Epithelial cell of esophagus (primary cell): ENCODE data around the gene GLTP.

Experiments
- DNase-seq: peaks from one replicate; pipeline ENCODE4 v3.0.0; 2010; ENCODE audit warnings: low read depth
- H3K4me3 ChIP-seq: 2 replicates; pipeline ENCODE4 v1.5.1; 2011; ENCODE audit warnings: mild to moderate bottlenecking, low read length, control low read depth
- TF ChIP-seq, protein P1 (sequence below): IDR thresholded peaks from 2 replicates; pipeline ENCODE4 v1.5.1; 2011; ENCODE audit warnings: low read depth, mild to moderate bottlenecking, low read length, control low read depth, inconsistent platforms; ENCODE audit not compliant: insufficient read depth; ENCODE audit errors: missing control alignments

GLTP gene

GRCh38 chr12:109808876-109809646 is 71.3 kb downstream of the GLTP start:
- no peak for DNase-seq
- TF ChIP-seq, protein P1, sequence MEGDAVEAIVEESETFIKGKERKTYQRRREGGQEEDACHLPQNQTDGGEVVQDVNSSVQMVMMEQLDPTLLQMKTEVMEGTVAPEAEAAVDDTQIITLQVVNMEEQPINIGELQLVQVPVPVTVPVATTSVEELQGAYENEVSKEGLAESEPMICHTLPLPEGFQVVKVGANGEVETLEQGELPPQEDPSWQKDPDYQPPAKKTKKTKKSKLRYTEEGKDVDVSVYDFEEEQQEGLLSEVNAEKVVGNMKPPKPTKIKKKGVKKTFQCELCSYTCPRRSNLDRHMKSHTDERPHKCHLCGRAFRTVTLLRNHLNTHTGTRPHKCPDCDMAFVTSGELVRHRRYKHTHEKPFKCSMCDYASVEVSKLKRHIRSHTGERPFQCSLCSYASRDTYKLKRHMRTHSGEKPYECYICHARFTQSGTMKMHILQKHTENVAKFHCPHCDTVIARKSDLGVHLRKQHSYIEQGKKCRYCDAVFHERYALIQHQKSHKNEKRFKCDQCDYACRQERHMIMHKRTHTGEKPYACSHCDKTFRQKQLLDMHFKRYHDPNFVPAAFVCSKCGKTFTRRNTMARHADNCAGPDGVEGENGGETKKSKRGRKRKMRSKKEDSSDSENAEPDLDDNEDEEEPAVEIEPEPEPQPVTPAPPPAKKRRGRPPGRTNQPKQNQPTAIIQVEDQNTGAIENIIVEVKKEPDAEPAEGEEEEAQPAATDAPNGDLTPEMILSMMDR: no peak
- H3K4me3 ChIP-seq: no peak overlapping the region

GRCh38 chr12:109807954-109808643 is 72.2 kb downstream of the GLTP start:
- DNase-seq: no peak
- no peak overlapping the region for H3K4me3 ChIP-seq
- TF ChIP-seq, protein P1: no peak

GRCh38 chr12:109804820-109805761 is 75.2 kb downstream of the GLTP start:
- DNase-seq: peak; percentile 61
- H3K4me3 ChIP-seq: no peak overlapping the region
- TF ChIP-seq, protein P1: peak; percentile 98

DNA sequence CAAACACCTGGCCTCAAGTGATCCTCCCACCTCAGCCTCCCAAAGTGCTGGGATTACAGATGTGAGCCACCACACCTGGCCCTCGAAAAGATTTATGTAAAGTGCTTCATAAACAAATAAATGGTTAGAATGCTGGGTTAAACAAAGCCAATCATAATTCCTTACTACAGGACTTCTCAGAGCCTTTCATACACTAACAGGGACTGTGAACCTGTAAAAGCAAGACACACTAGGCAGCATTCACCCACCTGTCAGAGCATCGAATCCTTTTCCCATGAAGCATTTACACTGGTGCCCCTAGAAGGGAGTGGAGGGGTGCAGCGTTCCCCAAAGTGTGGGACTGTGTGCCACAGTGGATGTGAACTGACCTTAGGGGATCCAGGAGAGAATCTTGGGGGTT is 76.7 kb downstream of the GLTP start:
- H3K4me3 ChIP-seq: no peak overlapping the region
- no peak for DNase-seq
- TF ChIP-seq, protein P1: no peak

GRCh38 chr12:109802828-109803227 is 77.5 kb downstream of the GLTP start:
- TF ChIP-seq, protein P1: no peak
- DNase-seq: no peak
- H3K4me3 ChIP-seq: no peak overlapping the region
